Mesodermal cell (in vitro differentiated cells): ENCODE data around the gene MAGI1.

Experiments
- H3K27ac ChIP-seq: 2 replicates; pipeline ENCODE4 v1.7.0; 2013; ENCODE audit warnings: mild to moderate bottlenecking, low read depth, low read length, moderate library complexity; ENCODE audit not compliant: severe bottlenecking
- H3K36me3 ChIP-seq: 2 replicates; pipeline ENCODE4 v1.7.1; 2013; ENCODE audit warnings: mild to moderate bottlenecking, low read length, moderate library complexity; ENCODE audit not compliant: control insufficient read depth, insufficient read depth
- H3K4me1 ChIP-seq: one replicate; pipeline ENCODE4 v1.7.1; 2013; ENCODE audit warnings: mild to moderate bottlenecking, low read length; ENCODE audit not compliant: insufficient read depth, control insufficient read depth, poor library complexity, severe bottlenecking
- H3K4me3 ChIP-seq: 2 replicates; pipeline ENCODE4 v1.7.0; 2013; ENCODE audit warnings: low read length, control low read depth, mild to moderate bottlenecking; ENCODE audit not compliant: insufficient read depth, poor library complexity, severe bottlenecking; ENCODE audit errors: extremely low read depth
- H3K9me3 ChIP-seq: 2 replicates; pipeline ENCODE4 v1.7.1; 2013; ENCODE audit warnings: mild to moderate bottlenecking, low read length, moderate library complexity; ENCODE audit not compliant: control insufficient read depth
- WGBS, 2 experiments: methylation state at CpG; one replicate each; pipeline ENCODE4 v1.1.5; 2013; ENCODE audit warnings: missing lambda C conversion rate in 2 of 2; ENCODE audit not compliant: insufficient coverage in 2 of 2; 5-methylcytosine and 5-hydroxymethylcytosine counted together

MAGI1 gene

DNA sequence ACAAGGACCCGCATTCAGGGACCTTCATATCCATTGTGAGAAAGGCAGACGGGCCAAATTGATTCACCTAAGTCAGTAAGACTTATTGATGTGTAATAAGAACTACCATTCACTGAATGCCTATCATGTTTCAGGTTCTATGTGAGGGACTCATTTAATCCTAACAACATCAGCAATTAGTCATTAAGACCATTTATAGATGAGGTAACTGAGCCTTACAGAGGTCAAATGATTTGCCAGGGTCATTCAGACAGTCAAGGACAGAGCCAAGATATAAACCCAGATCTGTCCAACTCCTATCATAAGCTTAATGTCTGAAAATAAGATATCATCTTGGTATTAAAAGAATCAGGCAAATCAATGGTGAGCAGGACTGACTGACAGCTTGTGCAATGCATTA, 453.8 kb downstream of the MAGI1 start:
- Histone ChIP-seq H3K4me3 (no peak overlapping the region), H3K9me3 (no peaks in the 10 kb centered on the region), H3K36me3 (no peaks in the 10 kb centered on the region), H3K27ac (no peak overlapping the region), H3K4me1 (peaks cover 8% of the 10 kb centered on the region)
- WGBS, 2 experiments, result 100% methylated on average over 1 to 2 of the region's 2 CpGs

DNA sequence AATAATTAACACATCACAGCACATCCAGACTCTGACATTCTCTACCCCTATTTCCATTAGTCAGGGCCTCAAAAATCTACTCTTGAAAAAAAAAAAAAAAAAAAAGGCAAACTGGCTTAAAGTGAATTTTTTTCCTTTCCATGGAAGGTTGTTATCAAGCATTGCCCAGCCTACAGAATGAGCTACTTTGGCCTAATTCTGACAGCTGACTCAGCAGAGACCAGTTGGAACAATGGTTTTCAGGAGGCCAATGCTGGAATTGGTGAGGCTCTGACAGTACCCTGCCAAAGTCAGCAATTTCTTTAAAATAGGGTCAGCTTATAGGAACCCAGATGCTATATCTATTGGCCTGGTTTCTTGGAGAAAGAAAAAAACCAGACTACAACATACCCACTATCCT, 454.7 kb downstream of the MAGI1 start:
- no peaks in the 10 kb centered on the region for H3K9me3 ChIP-seq
- H3K36me3 ChIP-seq, result no peaks in the 10 kb centered on the region

DNA sequence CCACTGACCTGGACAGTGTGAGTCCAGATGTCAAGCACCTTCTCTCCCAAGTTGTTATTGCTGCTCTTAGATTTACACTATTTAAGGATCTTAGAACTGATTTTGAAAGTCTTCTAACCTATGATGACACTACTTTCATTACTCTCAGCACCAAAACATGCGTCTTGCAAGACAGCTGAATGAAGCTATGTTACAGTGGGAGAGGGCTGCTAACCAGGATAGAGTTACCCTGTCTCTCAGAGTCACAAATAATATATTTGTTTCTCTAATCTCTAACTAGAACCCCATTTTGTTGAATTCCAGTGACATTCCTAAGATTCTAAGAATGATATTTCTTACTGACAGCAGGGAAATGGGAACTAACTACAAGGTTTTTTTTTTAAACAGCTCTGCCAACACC, 455.5 kb downstream of the MAGI1 start:
- Histone ChIP-seq H3K27ac (no peak overlapping the region), H3K36me3 (no peaks in the 10 kb centered on the region), H3K9me3 (no peaks in the 10 kb centered on the region), H3K4me1 (peaks cover 8% of the 10 kb centered on the region), H3K4me3 (no peak overlapping the region)
- WGBS, 2 experiments, result no CpG with 5 or more reads among the region's 1 CpG

More for the DNA sequence above, 454.7 kb downstream of the MAGI1 start:
- H3K4me3 ChIP-seq, result no peak overlapping the region
- H3K4me1 ChIP-seq, result peaks cover 8% of the 10 kb centered on the region
- H3K27ac ChIP-seq, result no peak overlapping the region

DNA sequence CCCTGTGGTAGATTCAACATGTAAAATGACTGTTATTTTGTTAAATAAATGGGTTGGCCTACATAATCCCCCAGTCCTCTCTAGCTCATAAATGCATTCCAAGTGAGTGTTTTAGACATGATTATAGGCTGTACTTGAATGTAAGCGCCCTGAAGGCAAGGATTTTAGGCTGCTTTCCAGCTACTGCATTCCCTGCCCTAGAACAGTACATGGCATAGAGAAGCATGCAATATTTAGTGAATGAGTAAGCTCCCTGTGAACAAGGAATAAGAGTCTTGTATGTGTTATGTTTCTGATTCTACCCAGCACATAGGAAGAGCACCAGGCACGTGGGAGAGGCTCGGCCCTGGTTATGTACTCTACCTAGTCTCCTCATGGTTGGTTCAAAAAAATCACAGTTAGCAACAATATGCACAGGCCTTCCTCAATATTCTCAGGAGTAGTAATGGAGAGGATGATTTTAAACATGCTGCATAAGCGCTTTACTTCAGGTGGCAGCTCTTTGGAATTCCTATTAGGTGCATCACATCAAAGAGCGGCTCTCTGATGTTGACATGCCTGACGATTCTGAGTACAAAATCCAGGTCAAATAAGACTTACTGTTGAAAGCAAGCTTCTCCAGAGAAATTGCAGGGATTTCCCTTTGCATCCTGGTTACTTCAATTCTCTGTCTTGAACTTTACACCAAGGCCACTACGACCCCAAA, 456.6 kb downstream of the MAGI1 start:
- no peak overlapping the region for H3K4me3 ChIP-seq
- WGBS, 2 experiments, result 93 to 94% methylated on average over 5 to 6 of the region's 7 CpGs
- H3K9me3 ChIP-seq, result no peaks in the 10 kb centered on the region
- no peak overlapping the region for H3K27ac ChIP-seq
- H3K36me3 ChIP-seq, result no peaks in the 10 kb centered on the region
- H3K4me1 ChIP-seq, result peaks cover 8% of the 10 kb centered on the region

DNA sequence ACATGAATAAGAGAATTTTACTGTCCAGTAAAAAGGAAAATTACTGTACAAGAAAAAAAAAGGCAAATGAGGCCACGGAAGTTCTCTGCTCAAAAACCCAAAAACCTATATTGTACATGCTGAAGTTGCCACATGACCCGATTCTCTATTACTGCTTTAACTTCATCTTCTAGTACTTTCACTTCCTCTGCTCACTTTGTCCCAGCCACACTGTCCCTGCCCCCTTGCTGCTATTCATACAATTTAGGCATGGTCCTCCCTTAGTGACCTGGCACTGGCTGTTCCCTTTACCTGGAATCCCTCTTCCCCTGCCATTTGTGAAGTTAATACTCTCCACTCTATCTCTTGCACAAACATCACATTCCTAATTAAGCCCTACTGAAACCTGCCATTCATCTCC, 457.4 kb downstream of the MAGI1 start:
- no peak overlapping the region for H3K27ac ChIP-seq
- no peaks in the 10 kb centered on the region for H3K36me3 ChIP-seq
- peaks cover 8% of the 10 kb centered on the region for H3K4me1 ChIP-seq
- no peaks in the 10 kb centered on the region for H3K9me3 ChIP-seq
- WGBS, 2 experiments, result 89 to 100% methylated on average over 1 to 2 of the region's 2 CpGs
- H3K4me3 ChIP-seq, result no peak overlapping the region

DNA sequence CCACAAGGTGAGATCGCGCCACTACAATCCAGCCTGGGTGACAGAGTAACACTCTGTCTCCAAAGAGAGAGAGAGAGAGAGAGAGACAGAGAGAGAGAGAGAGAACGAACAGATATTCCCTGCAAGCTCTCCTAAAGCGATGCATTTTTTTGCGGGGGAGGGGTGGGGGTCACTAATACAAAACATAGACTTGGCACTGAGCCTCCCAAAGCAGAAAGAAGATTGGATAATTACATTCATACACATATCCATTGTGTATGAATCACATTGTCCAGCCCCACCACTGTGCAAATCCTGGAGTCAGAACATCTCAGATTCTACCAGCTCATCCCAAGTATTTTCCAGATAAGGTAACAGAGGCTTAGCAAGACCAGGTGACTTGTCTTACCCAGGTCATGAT, 459.9 kb downstream of the MAGI1 start:
- Histone ChIP-seq H3K27ac (no peak overlapping the region), H3K9me3 (peaks cover under 1% of the 10 kb centered on the region), H3K36me3 (no peaks in the 10 kb centered on the region), H3K4me1 (peaks cover 14% of the 10 kb centered on the region), H3K4me3 (no peak overlapping the region)
- WGBS, 2 experiments, result 79% methylated on average over 2 of the region's 5 CpGs; no CpG with 5 or more reads in 1 of the 2 experiments

DNA sequence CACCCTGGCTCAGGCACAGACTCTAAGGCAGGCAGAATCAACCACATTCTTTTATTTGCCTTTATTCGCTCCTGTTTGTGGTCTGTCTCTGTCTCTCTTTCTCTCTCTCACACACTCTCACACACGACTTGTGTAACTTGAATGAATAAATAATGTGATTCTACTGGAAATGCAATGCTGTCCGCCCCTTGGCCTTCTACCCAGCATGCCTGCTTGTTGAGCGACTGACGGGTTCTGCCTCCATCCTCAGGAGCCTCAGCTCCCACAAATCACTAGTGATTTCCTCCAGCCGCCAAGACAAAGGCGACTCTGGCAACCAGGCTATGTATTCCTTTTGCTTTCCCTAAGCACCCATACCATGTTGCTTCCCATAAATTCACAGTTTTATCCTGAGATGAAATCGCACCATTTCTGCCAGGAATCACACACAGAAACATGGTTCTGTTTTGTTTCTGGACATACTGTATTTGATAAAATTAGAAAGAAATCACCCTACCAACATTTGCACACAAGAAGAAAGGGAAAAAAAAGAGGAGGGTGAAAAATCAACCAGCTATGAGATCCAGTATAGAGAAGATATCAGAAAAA, 460.8 kb downstream of the MAGI1 start:
- no peaks in the 10 kb centered on the region for H3K36me3 ChIP-seq
- H3K27ac ChIP-seq, result no peak overlapping the region
- no peak overlapping the region for H3K4me3 ChIP-seq
- H3K9me3 ChIP-seq, result peaks cover 5% of the 10 kb centered on the region
- H3K4me1 ChIP-seq, result peaks cover 6% of the 10 kb centered on the region
- 86 to 95% methylated on average over 5 of the region's 8 CpGs for WGBS, 2 experiments

DNA sequence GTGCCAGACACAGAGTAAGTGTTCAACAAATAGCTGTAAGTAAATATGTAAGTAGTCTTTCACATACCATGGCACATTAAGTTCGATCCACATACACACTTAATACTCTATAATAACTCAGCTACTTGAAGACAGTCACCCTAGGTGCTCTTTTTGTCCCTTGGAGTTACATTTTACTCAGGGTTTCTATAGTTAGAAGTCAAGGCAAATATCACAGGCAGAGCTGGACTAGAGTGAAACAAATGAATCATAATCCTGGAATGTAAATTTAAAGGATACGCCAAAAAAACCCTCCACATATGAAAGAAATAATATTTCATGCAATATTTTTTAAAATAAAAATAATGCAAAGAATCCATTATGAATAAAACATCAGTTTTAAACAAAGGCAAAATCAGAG, 461.8 kb downstream of the MAGI1 start:
- H3K4me1 ChIP-seq, result peaks cover 6% of the 10 kb centered on the region
- H3K36me3 ChIP-seq, result no peaks in the 10 kb centered on the region
- WGBS, 2 experiments, result no CpG with 5 or more reads among the region's 2 CpGs
- H3K4me3 ChIP-seq, result no peak overlapping the region
- H3K9me3 ChIP-seq, result peaks cover 5% of the 10 kb centered on the region
- H3K27ac ChIP-seq, result no peak overlapping the region

DNA sequence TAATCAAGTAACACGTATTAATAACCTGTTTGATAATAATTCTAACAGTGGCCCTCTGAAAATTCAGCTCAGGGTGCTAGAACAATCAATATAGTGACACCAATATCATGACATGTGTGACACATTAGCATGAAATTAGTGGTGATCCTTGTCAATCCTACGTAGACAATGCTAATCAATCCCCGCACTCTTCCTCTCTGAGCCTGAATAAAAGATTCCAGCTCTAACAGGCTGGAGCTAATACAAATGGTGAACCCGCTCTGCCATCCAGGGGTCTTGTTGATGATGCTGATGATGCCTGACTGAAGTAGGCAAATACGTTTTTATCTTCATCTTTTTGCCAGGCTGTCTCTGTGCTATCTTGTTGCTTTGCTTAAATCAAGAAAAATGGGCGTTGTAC, 462.5 kb downstream of the MAGI1 start:
- peaks cover 5% of the 10 kb centered on the region for H3K9me3 ChIP-seq
- H3K27ac ChIP-seq, result no peak overlapping the region
- H3K4me3 ChIP-seq, result no peak overlapping the region
- H3K4me1 ChIP-seq, result peaks cover 6% of the 10 kb centered on the region
- H3K36me3 ChIP-seq, result no peaks in the 10 kb centered on the region
- 91 to 92% methylated on average over 3 to 4 of the region's 6 CpGs for WGBS, 2 experiments

DNA sequence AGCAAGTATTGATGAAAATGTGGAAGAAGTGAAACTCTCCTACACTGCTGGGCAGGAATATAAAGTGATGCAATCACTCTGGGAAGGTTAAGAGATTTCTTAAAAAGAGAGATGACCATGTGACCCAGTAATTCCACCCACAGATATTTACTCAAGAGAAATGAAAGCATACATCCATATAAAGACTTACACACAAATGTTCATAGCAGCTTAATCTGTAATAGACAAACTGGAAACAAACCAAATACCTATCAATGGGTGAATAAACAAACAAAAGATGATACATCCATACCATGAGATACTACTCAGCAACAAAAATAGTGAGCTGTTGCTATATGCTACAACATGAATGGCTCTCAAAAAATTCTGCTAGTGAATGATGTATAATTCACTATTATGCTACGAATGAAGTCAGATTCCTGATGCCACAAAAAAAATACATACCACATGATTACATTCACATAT, 463.3 kb downstream of the MAGI1 start:
- WGBS, 2 experiments, result no CpG with 5 or more reads among the region's 1 CpG
- Histone ChIP-seq H3K27ac (no peak overlapping the region), H3K36me3 (no peaks in the 10 kb centered on the region), H3K4me1 (peaks cover 6% of the 10 kb centered on the region), H3K4me3 (no peak overlapping the region), H3K9me3 (peaks cover 5% of the 10 kb centered on the region)

DNA sequence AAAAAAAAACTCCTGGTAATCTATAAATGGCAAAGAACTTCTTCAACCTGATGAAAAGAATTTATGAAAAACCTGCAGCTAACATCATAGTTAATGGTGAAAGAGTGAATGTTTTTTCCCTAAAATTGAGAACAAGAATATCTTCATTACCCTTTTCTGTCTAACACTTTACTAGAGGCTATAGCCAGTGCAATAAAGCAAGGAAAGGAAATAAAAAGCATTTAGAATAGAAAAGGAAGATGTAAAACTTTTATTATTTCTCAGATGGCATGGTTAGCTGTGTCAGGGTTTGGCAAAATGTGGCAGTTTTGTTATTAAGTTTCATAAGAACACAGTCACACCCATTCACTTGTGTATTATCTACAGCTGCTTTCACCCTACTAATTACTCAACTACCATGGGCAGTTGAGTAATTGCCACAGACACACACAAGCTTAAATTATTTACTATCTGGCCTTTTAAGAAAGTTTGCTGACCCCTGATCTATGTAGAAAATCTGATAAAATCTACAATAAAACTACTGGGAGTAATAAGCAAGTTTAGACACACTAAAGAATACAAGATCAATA, 465.1 kb downstream of the MAGI1 start:
- H3K4me1 ChIP-seq, result peaks cover 6% of the 10 kb centered on the region

More for the DNA sequence above, 465.1 kb downstream of the MAGI1 start:
- Histone ChIP-seq H3K36me3 (no peaks in the 10 kb centered on the region), H3K9me3 (peaks cover 5% of the 10 kb centered on the region), H3K4me3 (no peak overlapping the region), H3K27ac (no peak overlapping the region)
